ENCODE results near the gene MTA1. TPM values are rescaled to one million over a fixed set of nuclear protein-coding genes. Genes with fewer than 3 reads are reported as not detected.

MTA1 gene
- polyA plus RNA-seq, 1 of the 3 experiments (the other 2 are of a cell fraction) = 96.3 TPM

- Histone ChIP-seq H4K20me1 (ENCODE audit: insufficient read depth) (no peaks in the 10 kb centered on the region), H3K9me3 (no peaks in the 10 kb centered on the region), H3F3A (replicated peaks; ENCODE audit: insufficient read depth) (no peaks in the 10 kb centered on the region), H3K9me2 (no peaks in the 10 kb centered on the region), H2AFZ (ENCODE audit: low read depth) (no peak overlapping the region), H3K27ac (ENCODE audit: low read depth in 2 of 2, low read length in 1 of 2) (no peak overlapping the region), H3K4me3 (ENCODE audit: low read depth in 2 of 2, low read length in 1 of 2) (no peak overlapping the region), H3K79me2 (ENCODE audit: insufficient read depth) (no peaks in the 10 kb centered on the region), H3K36me3 (replicated peaks in 1 of 2; ENCODE audit: control insufficient read depth in 1 of 2, insufficient read depth in 2 of 2, low read length in 1 of 2) (no peaks in the 10 kb centered on the region), H3K4me1 (ENCODE audit: control insufficient read depth in 1 of 2, insufficient read depth in 2 of 2, low read depth in 1 of 2, low read length in 1 of 2) (no peaks in the 10 kb centered on the region), H3K27me3 (ENCODE audit: insufficient read depth) (no peaks in the 10 kb centered on the region), H3K9ac (no peak overlapping the region), H3K4me2 (no peak overlapping the region)
- ChIA-PET POLR2A (no interaction called here), CTCF (interaction anchor here (0.6 to 1.4 kb wide), 2 partner anchors 9 kb away, joined by 4 to 5 read pairs; no protein-coding TSS in a partner anchor)
- DNase-seq = no peak
- 96% methylated on average over 15 of the region's 36 CpGs for WGBS (ENCODE audit: low lambda C conversion rate)
- no peak for TF ChIP-seq RFX5 (IDR thresholded peaks at IDR 0.05; ENCODE audit: low read length)
- TF ChIP-seq USF2 (IDR thresholded peaks at IDR 0.05; ENCODE audit: borderline replicate concordance, low read depth, low read length) = no peak
- no peak for TF ChIP-seq ELF1 (IDR thresholded peaks at IDR 0.05)
- TF ChIP-seq PBX3 (IDR thresholded peaks at IDR 0.05) = no peak
- TF ChIP-seq NFIC (IDR thresholded peaks at IDR 0.05; ENCODE audit: borderline replicate concordance) = no peak
- TF ChIP-seq USF1 (IDR thresholded peaks at IDR 0.05; ENCODE audit: borderline replicate concordance, low read depth) = no peak
- no peak for TF ChIP-seq IRF3 (IDR thresholded peaks at IDR 0.05; ENCODE audit: low read depth, low read length)
- no peak for TF ChIP-seq RXRA (IDR thresholded peaks at IDR 0.05; ENCODE audit: borderline replicate concordance, low read depth)
- TF ChIP-seq YY1 (IDR thresholded peaks at IDR 0.05; ENCODE audit: low read depth) = no peak
- no peak for TF ChIP-seq RAD21 (IDR thresholded peaks at IDR 0.05; ENCODE audit: low read length)
- TF ChIP-seq EZH2phosphoT487 (IDR thresholded peaks at IDR 0.05; ENCODE audit: borderline replicate concordance, low read depth) = no peak
- no peak for TF ChIP-seq FOXM1 (IDR thresholded peaks at IDR 0.05; ENCODE audit: low read depth)
Observed at GRCh38 chr14:105498430-105499255, 79.0 kb downstream of the MTA1 start.
